ENCODE results near the gene LEAP2. TPM values are rescaled to one million over a fixed set of nuclear protein-coding genes. Genes with fewer than 3 reads are reported as not detected.
A peak's percentile ranks its signal among the peaks of the same experiment; 100 is the strongest.

The LEAP2 gene
- total and polyA plus RNA-seq, 4 donors, result 0.88 to 2.1 (median 1.5) TPM

GRCh38 chr5:132868754-132869153 lies 4.7 kb upstream of the LEAP2 start:
- Histone ChIP-seq H3K27ac (ENCODE audit: low read depth in 1 of 2, low read length in 2 of 2) (no peak overlapping the region), H3K4me1 (ENCODE audit: control insufficient read depth in 1 of 2, insufficient read depth in 2 of 2, low read length in 2 of 2) (peaks cover 0 to 5% of the 10 kb centered on the region in 2 donors), H3K9me3 (ENCODE audit: control insufficient read depth, low read length) (no peaks in the 10 kb centered on the region), H3K27me3 (ENCODE audit: control insufficient read depth in 1 of 2, insufficient read depth in 2 of 2, low read length in 1 of 2) (no peaks in the 10 kb centered on the region), H3K36me3 (ENCODE audit: control insufficient read depth in 1 of 2, insufficient read depth in 2 of 2, low read length in 1 of 2) (peaks cover 0 to 1% of the 10 kb centered on the region in 2 donors), H3K4me3 (ENCODE audit: low read length in 2 of 2) (no peak overlapping the region)
- WGBS, 2 donors, result 79 to 83% methylated on average over 4 of the region's 4 CpGs
- ATAC-seq (ENCODE audit: low FRiP score) (no peak), DNase-seq (no peak)
- intact Hi-C loops (cut with DNase I), result no loop called here

- no peak overlapping the region for H3K4me3 ChIP-seq (ENCODE audit: low read length in 2 of 2)
- intact Hi-C loops (cut with DNase I), result no loop called here
- peaks cover 0 to 5% of the 10 kb centered on the region in 2 donors for H3K4me1 ChIP-seq (ENCODE audit: control insufficient read depth in 1 of 2, insufficient read depth in 2 of 2, low read length in 2 of 2)
- no peaks in the 10 kb centered on the region for H3K27me3 ChIP-seq (ENCODE audit: control insufficient read depth in 1 of 2, insufficient read depth in 2 of 2, low read length in 1 of 2)
- no peak overlapping the region for H3K27ac ChIP-seq (ENCODE audit: low read depth in 1 of 2, low read length in 2 of 2)
- H3K36me3 ChIP-seq (ENCODE audit: control insufficient read depth in 1 of 2, insufficient read depth in 2 of 2, low read length in 1 of 2), result peaks cover 0 to 1% of the 10 kb centered on the region in 2 donors
- DNase-seq (no peak), ATAC-seq (ENCODE audit: low FRiP score) (no peak)
- no peaks in the 10 kb centered on the region for H3K9me3 ChIP-seq (ENCODE audit: control insufficient read depth, low read length)
- 65 to 71% methylated on average over 2 of the region's 2 CpGs for WGBS, 2 donors
These were observed 2.7 kb upstream of the LEAP2 start for GRCh38 chr5:132870801-132871200.

DNA sequence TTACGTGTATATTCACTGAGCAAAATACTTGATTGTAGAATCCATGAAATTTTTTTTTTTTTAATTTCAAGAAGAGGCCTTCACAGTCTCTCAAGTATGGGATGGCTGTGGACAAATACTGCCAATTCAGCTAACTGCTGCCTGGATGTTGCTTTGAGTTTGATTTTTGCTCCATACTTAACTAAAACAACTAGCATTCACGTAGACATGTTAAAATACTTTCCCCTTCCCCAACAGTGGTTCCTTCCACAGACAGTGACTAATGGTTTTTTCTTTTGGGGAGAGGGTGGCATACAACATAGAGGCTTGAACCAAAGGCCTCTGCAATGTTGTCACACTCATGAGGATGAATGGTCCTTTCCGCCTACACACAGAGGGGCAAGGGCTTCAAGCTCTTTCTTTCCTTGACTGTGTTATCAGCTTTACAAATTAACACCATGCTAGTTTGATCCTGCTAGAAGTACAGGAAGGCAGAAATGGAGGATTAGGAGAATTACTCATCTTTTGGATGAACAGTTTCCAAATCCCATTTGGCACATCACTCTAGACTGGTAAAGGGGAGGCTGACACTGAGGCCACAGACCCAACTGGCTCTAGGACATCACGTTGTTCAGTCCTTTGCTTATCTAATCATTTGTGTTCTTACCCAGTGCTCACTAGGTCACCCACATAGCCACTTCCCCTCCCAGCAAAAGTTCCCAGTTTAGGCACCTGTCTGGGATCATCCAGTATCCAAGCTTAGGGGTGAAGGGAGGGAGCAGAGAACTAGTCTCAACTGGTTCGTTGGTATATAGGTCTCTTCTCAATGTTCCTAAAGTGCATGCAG lies 1.8 kb upstream of the LEAP2 start:
- Histone ChIP-seq H3K27me3 (ENCODE audit: control insufficient read depth in 1 of 2, insufficient read depth in 2 of 2, low read length in 1 of 2) (no peaks in the 10 kb centered on the region), H3K36me3 (ENCODE audit: control insufficient read depth in 1 of 2, insufficient read depth in 2 of 2, low read length in 1 of 2) (peaks cover 0 to 1% of the 10 kb centered on the region in 2 donors)

DNA sequence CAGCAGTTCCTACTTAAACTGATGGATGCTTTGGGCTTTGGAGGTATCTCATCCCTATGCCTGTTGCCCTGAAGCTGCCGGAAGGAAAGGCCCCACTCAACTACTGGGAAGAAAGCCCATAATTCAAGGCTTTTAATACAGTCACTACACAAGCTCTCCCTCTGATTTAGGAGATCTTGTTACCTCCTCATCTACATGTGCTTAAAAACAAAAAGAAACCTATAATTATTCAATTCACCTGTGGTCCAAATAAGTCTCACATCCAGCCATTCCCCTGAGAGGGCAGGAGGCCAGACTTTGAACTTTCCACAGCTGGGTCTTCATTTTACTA lies 715 bp upstream of the LEAP2 start:
- no peak for ATAC-seq (ENCODE audit: low FRiP score)
- H3K36me3 ChIP-seq (ENCODE audit: control insufficient read depth in 1 of 2, insufficient read depth in 2 of 2, low read length in 1 of 2), result peaks cover 0 to 1% of the 10 kb centered on the region in 2 donors
- intact Hi-C loops (cut with DNase I), result no loop called here

More for the DNA sequence above, 1.8 kb upstream of the LEAP2 start:
- WGBS, 2 donors, result 76 to 78% methylated on average over 5 of the region's 5 CpGs
- peaks cover 0 to 9% of the 10 kb centered on the region in 2 donors for H3K4me1 ChIP-seq (ENCODE audit: control insufficient read depth in 1 of 2, insufficient read depth in 2 of 2, low read length in 2 of 2)
- no peak overlapping the region for H3K4me3 ChIP-seq (ENCODE audit: low read length in 2 of 2)
- H3K9me3 ChIP-seq (ENCODE audit: control insufficient read depth, low read length), result no peaks in the 10 kb centered on the region
- DNase-seq, result no peak
- H3K27ac ChIP-seq (ENCODE audit: low read depth in 1 of 2, low read length in 2 of 2), result no peak overlapping the region
- intact Hi-C loops (cut with DNase I), result no loop called here
- ATAC-seq (ENCODE audit: low FRiP score), result no peak

GRCh38 chr5:132873930-132874271 lies 433 bp downstream of the LEAP2 start:
- Histone ChIP-seq H3K9me3 (ENCODE audit: control insufficient read depth, low read length) (no peaks in the 10 kb centered on the region), H3K4me3 (ENCODE audit: low read length in 2 of 2) (no peak overlapping the region), H3K4me1 (ENCODE audit: control insufficient read depth in 1 of 2, insufficient read depth in 2 of 2, low read length in 2 of 2) (peaks cover 0 to 9% of the 10 kb centered on the region in 2 donors), H3K27me3 (ENCODE audit: control insufficient read depth in 1 of 2, insufficient read depth in 2 of 2, low read length in 1 of 2) (no peaks in the 10 kb centered on the region), H3K36me3 (ENCODE audit: control insufficient read depth in 1 of 2, insufficient read depth in 2 of 2, low read length in 1 of 2) (peaks cover 0 to 1% of the 10 kb centered on the region in 2 donors), H3K27ac (ENCODE audit: low read depth in 1 of 2, low read length in 2 of 2) (peak overlapping the region in 1 of 2 donors; percentile 8)
- 95 to 96% methylated on average over 3 of the region's 3 CpGs for WGBS, 2 donors
- no peak for DNase-seq
- no peak for ATAC-seq (ENCODE audit: low FRiP score)
- intact Hi-C loops (cut with DNase I), result no loop called here

More for the DNA sequence above, 715 bp upstream of the LEAP2 start:
- 79 to 83% methylated on average over 1 of the region's 1 CpG for WGBS, 2 donors
- no peaks in the 10 kb centered on the region for H3K9me3 ChIP-seq (ENCODE audit: control insufficient read depth, low read length)
- H3K4me3 ChIP-seq (ENCODE audit: low read length in 2 of 2), result no peak overlapping the region
- H3K27me3 ChIP-seq (ENCODE audit: control insufficient read depth in 1 of 2, insufficient read depth in 2 of 2, low read length in 1 of 2), result no peaks in the 10 kb centered on the region
- no peak for DNase-seq
- peak overlapping the region in 1 of 2 donors; percentile 34 for H3K27ac ChIP-seq (ENCODE audit: low read depth in 1 of 2, low read length in 2 of 2)
- peaks cover 0 to 9% of the 10 kb centered on the region in 2 donors for H3K4me1 ChIP-seq (ENCODE audit: control insufficient read depth in 1 of 2, insufficient read depth in 2 of 2, low read length in 2 of 2)

DNA sequence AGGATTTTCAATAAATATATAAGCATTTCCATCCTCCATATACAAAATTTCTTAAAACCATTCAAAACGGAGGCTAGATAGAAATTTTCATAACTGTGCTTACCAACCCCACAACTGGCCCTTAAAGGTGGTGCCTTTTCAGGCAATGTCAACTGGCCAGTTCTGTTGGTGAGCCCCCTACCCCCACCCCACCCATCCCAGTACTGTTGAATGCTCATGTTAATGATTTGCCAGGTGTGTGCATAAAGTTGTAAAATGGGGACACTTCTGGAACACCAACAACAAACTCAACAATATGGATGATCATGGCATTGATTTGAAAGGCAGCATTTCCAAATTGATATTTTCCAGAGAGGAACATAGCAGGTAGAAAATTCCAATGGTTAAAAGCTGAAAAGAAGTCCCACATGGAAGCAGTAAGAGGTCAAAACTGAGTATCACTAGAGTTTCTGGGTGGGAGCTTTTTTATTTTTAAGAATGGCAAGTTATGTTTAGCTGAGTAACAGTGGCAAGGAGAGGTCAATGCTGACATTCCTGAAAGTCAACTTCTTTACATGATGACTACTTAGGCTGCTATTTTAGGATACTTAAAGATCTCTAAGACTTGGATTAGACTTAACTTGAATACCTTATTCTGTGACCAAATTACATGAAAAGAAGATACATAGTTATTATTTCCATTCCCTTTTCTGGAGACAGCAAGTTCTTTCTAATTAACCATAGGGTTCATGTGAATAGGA lies 2.7 kb downstream of the LEAP2 start:
- H3K27ac ChIP-seq (ENCODE audit: low read depth in 1 of 2, low read length in 2 of 2), result no peak overlapping the region
- no peak for ATAC-seq (ENCODE audit: low FRiP score)
- no peak overlapping the region for H3K4me3 ChIP-seq (ENCODE audit: low read length in 2 of 2)
- no peaks in the 10 kb centered on the region for H3K27me3 ChIP-seq (ENCODE audit: control insufficient read depth in 1 of 2, insufficient read depth in 2 of 2, low read length in 1 of 2)
- peaks cover 0 to 9% of the 10 kb centered on the region in 2 donors for H3K4me1 ChIP-seq (ENCODE audit: control insufficient read depth in 1 of 2, insufficient read depth in 2 of 2, low read length in 2 of 2)
- peaks cover 0 to 4% of the 10 kb centered on the region in 2 donors for H3K36me3 ChIP-seq (ENCODE audit: control insufficient read depth in 1 of 2, insufficient read depth in 2 of 2, low read length in 1 of 2)
- intact Hi-C loops (cut with DNase I), result no loop called here
- DNase-seq, result no peak
- no peaks in the 10 kb centered on the region for H3K9me3 ChIP-seq (ENCODE audit: control insufficient read depth, low read length)
- 84 to 89% methylated on average over 1 of the region's 1 CpG for WGBS, 2 donors

DNA sequence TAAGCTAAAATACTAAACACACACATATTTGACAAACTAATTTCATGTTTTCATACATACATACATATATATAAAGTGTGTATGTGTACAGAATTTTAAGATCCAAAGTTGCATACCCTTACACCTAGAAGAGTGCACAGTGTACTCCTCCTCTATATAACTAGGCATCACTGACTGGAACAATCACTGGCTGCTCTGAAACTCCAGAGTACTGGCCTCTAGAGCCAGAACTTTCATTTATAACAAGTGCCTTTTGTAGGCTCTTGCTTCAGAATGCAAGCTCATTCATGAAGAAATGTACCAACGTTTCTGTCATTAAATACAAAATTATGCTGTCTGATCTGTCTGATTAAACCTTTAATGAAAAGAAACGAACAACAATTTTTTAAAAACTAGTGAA lies 4.0 kb downstream of the LEAP2 start:
- no peak for DNase-seq
- 66 to 70% methylated on average over 2 of the region's 2 CpGs for WGBS, 2 donors
- Histone ChIP-seq H3K9me3 (ENCODE audit: control insufficient read depth, low read length) (no peaks in the 10 kb centered on the region), H3K36me3 (ENCODE audit: control insufficient read depth in 1 of 2, insufficient read depth in 2 of 2, low read length in 1 of 2) (peaks cover 0 to 2% of the 10 kb centered on the region in 2 donors), H3K4me1 (ENCODE audit: control insufficient read depth in 1 of 2, insufficient read depth in 2 of 2, low read length in 2 of 2) (peaks cover 0 to 9% of the 10 kb centered on the region in 2 donors), H3K27ac (ENCODE audit: low read depth in 1 of 2, low read length in 2 of 2) (no peak overlapping the region), H3K27me3 (ENCODE audit: control insufficient read depth in 1 of 2, insufficient read depth in 2 of 2, low read length in 1 of 2) (no peaks in the 10 kb centered on the region), H3K4me3 (ENCODE audit: low read length in 2 of 2) (no peak overlapping the region)
- intact Hi-C loops (cut with DNase I), result no loop called here
- ATAC-seq (ENCODE audit: low FRiP score), result no peak

GRCh38 chr5:132877938-132878337 lies 4.5 kb downstream of the LEAP2 start:
- Histone ChIP-seq H3K27me3 (ENCODE audit: control insufficient read depth in 1 of 2, insufficient read depth in 2 of 2, low read length in 1 of 2) (no peaks in the 10 kb centered on the region), H3K4me1 (ENCODE audit: control insufficient read depth in 1 of 2, insufficient read depth in 2 of 2, low read length in 2 of 2) (peaks cover 0 to 5% of the 10 kb centered on the region in 2 donors), H3K9me3 (ENCODE audit: control insufficient read depth, low read length) (no peaks in the 10 kb centered on the region), H3K4me3 (ENCODE audit: low read length in 2 of 2) (no peak overlapping the region), H3K27ac (ENCODE audit: low read depth in 1 of 2, low read length in 2 of 2) (no peak overlapping the region), H3K36me3 (ENCODE audit: control insufficient read depth in 1 of 2, insufficient read depth in 2 of 2, low read length in 1 of 2) (peaks cover 0 to 2% of the 10 kb centered on the region in 2 donors)
- DNase-seq (peak in 1 of 2 donors; percentile 59), ATAC-seq (ENCODE audit: low FRiP score) (peak; percentile 57)
- 31 to 32% methylated on average over 3 of the region's 3 CpGs for WGBS, 2 donors
- intact Hi-C loops (cut with DNase I), result no loop called here

Data from aorta (tissue), 5 donors.